ENCODE data around the gene WNT7A.

The WNT7A gene

DNA sequence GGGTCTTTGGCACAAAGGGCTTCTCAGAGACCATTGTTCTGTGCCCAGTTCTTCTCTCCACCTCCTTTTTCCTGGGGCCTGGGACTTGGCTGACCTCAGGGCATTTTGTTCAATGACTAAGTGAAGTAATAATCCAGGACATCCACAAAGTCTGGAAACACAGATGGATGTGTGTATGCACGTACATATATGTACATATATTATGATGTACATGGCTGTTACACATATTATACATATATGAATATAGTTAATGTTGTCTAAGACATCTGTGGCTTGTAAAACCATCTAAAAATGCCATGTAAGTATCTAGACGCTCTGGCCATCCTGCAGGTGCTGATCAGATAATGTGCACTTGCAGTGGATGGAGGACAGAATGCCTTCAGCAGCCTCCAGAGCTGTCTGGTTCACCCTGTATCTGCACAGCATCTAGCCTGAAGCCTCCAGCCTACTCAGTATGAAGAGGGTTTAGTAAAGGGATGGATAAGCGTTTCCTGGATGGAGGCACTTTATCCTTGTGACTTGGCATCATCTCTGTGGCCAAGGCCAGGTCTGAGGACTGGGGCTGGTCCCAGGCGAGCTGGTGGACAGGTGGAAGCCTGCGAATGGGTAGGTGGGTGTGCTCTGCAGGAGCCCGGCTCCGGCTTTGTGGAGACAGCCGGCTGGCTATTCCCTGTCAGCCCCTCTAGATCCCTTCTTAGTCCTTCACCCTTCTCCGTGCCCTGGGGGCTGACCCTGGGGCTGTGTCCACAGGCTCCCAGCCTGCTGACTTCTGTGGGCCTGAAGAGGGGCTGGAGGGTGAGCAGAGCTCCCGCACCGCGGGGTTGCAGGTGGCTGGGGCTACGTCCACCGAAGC is 88.4 kb downstream of the WNT7A start:
- DNase-seq: no peak

DNA sequence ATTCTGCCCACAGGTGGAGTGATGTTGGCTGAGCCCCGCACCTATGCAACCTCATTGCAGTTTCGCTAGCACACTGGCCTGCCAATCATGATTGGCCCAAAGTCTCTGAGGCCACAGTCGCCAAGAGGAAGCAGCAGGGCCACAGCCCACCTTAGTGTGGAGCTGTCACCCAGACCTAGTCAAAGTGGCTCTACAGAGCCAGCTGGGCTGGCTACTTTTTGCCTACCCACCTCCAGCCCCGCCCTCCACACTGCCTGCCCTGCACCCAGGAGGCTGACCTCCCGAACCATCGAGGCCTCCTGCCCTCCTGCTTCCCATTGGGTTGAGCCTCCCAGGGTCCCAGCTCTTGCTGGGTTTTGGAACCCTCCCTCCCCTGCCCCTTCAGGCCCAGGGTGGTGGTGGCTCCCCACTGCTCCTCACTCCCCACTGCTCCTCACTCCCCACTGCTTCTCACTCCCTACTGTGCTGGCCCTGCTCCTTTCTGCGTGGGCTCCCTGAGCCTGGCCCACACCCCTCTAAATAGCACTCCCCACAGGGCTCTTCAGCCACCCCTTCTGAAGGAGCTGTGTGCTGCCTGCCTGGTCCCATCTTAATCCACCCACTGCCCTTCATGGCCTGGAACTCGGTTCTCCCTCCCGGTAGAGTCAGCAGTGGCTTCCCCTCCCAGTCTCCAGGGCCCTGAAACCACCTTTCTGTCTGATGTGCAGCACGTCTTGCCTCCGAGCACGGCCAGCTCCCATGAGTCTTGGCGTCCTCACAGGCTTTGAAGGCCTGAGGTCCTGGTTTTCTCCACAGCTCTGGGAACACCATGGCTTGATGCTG is 89.3 kb downstream of the WNT7A start:
- no peak for DNase-seq

DNA sequence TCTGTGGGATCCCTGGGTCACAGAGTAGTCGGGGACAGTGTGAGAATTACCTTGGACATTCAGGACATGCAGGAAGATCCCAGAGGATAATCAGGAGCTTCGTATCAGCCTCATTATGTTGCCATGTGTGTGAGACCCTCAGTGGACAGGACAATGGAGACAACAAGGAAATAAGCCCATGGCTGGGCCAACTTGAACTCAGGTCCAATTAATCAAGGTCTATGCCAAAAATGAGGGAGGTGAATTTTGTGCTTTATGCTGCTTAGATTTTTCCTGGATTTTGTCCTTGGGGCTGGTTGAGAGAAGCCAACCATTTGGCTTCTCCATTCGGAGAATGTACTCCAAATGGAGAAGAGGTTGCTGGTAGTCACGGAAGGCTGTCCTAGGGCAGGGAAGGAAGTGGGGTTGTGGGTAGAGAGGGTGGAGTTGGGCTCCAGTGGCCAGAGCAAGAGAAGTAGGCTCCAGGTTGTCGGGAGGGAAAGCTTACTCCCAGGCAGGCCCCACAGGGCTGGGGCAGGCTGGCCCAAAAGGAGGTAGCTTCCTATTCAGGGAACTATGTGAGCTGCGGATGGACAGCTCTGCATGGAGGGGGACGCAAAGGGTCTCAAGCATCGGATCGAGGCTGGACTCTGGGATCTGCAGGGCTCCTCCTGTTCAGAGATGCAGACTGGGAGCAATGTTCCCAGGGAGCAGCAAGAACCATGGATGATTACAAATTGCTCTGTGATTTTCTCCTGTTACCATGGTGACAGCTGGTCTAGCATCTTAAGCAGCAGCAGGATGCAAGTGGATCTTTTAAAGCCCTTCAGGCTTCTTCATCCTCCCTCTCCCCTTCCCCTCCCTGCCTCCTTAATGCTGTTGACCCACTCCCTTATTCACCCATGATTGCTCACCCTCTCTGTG is 91.1 kb downstream of the WNT7A start:
- DNase-seq: no peak

DNA sequence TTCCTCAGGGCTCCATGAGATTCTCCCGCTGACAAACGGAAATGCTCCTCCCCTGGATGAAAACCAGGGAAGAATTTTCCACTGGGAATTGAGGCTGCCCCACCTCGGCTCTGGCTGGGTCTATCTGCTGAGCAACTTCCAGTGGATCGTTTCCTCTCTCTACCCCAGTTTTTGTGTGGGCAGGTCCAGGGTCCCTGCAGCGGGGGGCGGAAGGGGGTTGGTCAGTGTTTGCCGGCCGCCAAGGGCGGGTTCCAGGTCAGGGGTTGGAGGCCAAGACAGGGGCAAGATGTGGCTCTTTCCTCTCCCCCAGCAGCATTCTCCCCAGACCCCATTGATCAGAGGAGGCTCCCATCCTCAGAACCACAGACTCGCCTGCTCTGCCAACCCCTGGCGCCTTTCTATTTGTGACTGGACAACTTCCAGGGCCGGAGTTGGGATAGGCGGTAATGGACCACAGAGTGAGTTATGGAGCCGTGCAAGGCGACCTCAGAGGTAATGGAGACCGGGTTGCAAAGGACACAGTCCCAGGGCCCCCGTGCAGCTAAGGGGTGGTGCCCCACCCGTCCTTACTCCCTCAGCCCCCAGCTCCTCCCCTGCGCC is 92.2 kb downstream of the WNT7A start:
- no peak for DNase-seq

DNA sequence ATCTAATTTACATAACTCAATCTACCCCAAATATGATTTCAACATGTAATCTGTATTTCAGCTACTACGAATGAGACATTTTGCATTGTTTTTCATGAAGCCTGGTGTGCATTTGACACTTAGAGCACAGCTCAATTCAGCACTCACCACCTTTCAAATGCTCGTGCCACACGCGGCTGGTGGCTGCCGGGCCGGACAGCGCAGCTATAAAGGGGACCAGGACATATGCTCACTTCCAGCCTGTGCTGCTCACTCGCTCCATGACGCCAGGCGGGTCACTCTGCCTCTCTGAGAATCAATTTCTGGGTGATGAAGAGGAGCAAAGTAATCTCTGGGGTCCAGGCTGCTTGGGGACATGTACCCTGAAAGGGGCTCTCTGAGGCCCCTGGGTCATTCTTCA is 93.1 kb downstream of the WNT7A start:
- no peak for DNase-seq

DNA sequence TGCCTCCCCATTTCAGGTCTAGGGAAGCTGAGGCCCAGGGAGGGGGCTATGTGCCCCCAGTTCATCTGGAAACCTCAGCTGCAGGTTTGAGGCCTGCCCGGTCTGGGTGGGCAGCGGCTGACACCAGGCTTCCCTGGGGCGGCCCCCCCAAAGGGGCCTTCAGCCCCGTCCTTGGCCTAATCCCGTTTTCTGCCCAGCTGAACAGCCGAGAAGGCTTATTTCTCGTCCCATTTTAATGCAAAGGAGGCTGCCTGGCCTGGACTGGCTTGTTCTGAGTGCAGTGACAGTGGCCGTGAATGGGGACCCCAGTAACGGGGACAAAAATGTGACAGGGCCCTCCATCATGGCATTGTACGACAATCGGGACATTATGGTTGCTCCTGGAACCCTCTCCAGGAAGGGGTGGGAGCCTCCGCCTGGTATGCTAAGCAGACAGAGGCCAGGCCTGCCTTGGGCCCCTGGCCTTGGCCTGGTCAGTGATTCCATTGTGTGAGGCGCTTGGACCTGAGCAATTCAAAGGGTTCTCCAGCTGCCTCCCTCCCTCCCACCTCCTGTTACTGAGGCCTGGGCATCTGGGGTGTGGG is 93.9 kb downstream of the WNT7A start:
- no peak for DNase-seq

DNA sequence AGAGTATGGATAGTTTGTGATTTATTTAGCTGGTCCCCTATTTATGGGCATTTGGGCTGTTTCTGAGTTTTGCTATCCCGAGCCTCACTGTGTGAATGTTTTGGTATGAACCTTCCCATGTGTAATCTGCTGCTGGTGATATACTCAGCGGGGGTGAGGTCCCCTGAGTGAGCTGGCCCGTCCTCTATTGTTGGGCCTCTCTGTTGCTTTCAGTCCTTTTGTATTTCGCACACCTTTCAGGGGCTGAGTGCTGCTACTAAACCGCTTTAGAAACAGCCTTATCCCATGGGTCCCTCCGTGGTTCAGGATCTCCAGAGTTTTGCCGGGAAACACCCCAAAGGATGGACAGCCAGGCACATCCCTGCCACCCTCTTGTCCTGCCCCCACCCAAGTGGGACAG is 94.5 kb downstream of the WNT7A start:
- no peak for DNase-seq

DNA sequence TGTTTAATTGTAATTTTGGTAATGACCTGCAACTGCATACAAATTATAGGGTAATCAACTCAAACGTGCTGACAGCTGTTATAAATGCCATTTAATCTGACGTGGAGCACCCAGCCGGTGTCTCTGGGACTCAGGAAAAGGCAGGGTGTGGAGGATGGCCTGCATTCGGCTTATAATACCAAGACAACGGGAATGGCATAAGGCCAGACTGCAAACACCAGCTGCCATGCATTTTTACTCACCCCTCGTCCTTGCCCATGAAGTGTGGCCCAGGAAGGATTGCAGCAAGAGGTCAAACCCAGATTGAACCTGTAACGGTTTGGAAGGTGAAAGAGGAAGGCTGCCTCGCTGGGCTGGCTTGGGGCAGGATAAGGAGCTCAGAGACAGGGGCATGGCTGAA is 96.4 kb downstream of the WNT7A start:
- DNase-seq: no peak

DNA sequence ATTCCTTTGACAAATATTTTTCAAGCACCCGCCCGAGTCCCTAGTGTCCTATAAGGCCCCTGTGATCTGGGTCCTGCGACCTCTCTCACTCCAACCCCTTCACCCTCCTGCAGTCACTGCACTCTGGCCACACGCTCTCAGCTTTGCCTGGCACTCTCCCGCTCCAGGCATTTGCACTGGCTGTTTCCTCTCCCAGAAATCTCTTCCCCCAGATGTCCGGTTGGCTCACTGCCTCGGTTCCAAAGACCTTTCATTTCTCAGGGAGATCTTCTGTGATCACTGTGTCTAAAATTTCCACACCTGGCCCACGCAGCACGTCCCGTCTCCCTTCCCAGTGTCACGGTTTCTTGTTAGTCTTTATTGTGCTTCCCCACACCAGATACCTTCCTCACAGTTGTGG is 97.4 kb downstream of the WNT7A start:
- DNase-seq: no peak

DNA sequence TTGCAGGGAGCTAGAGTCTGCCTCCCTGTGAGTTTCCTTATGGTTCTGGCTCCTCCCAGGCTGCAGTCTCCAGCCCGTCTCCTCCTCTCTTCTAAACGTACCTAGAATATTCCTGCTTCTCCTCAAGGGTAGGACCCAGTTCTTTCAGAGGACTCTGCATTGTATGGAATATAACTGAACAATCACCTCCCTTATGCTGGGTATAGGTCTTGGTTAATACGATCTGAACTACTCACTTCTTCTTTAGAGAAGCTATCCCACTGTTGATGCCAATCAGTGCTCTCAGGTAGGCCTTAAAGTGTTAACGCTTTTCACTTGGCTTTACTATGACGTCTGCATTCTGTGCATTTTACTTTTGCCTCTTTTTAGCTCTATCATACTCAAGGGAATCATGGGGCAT is 98.5 kb downstream of the WNT7A start:
- no peak for DNase-seq

DNA sequence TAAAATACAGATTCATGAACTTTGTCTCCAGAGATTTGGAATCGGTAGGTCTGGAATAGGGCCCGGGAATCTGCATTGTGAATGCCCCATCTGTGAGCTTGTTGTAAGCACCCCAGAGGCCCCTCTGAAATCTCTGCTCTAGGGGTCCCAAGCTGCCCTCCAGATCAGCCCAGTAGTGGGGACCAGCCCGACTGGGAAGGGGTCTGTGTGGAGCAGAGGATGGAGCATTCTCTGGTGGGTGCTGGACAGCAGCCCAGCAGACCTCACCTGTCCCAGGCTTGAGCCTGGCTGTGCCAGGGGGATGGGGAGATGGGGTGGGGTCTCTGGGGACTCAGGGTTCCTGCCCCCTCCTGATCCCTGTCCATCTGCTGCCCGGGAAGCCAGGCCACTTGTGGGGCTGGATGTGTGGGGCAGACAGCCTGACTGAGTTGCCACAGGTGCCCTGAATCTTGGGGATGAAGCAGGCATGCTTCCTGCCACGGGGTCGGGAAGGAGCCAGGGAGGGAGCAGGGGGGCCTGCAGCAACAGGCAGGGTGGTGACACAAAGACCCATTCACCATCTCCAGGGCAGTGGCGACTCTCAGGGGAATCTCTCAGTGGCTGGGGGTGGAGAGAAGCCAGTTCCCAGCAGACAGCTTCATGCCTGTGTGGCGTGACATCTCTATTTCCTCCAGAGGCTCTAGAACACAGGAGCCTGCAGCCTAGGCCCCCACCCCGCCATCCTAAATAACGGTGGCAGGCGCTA is 99.3 kb downstream of the WNT7A start:
- DNase-seq: no peak

DNA sequence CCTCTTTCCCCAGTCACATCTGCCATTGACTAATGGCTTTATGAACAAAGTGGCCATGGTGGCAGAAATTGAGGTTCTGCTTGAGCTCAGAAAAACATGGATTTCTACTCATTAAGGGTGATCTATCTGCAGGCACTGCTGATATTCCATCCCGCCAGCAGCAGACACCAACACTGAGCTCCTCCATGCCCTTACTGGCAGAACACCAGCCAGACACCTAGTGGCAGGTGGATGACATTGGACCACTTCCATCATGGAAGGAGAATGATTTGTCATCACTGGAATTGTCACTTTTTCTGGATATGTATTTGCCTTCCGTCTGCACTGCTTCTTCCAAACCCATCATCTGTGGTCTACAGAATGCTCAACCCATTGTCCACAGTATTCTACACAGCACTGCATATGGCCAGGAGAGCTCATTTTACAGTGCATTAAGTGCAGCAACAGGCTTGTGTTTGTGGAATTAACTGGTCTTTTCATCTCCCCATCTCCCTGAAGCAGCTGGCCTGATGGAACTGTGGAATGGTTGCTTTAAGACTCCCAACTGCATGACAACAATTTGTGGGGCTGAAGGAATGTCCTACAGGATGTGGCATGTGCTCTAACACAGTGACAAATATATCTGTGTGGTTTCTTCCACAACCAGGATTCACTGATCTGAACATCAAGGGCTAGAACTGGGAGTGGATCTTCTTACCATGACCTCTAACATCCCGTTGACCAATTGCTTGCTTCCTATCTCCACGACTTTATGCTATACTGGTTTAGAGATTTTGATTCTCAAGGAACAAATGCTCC is 103.4 kb downstream of the WNT7A start:
- no peak for DNase-seq

DNA sequence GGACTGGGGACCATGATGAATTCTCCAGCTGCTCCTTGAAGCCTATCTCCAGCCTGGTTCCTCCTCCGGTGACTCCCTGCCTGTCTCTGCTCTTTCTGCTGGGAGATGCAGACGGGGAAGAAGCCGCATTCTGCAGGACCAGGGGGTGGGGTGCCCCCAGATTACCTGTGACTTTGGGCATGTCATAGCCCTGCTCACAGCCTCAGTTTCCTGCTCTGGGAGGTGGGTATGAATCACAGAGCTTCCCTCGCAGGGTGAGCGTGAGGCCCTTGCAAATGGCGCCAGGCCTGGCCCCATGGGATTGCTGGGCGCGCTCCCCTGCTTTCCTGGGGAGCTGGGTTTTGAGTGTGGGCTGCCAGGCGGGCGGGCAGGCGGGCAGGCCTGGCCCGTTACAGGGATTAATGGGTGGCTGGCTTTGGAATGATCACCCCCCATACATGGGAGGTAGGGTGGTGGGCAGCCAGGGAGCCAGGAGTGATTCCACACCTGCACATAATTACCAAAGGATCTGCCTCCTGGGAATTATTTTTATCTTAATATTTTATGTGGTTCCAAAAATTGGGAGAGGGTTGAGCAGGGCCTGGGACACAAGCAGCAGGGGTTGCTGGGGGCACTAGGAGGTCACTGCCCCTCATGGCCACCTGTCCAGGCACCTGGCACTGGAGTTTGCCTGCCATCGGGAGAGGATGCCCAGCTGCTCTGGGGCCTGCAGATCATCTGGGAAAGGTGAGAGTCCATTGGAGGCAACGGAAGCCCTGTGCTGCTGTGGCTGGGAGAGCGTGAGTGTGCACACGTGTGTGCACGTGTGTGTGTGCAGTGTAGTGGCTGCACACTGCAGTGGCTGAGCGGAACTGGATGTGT is 106.8 kb downstream of the WNT7A start:
- DNase-seq: no peak

DNA sequence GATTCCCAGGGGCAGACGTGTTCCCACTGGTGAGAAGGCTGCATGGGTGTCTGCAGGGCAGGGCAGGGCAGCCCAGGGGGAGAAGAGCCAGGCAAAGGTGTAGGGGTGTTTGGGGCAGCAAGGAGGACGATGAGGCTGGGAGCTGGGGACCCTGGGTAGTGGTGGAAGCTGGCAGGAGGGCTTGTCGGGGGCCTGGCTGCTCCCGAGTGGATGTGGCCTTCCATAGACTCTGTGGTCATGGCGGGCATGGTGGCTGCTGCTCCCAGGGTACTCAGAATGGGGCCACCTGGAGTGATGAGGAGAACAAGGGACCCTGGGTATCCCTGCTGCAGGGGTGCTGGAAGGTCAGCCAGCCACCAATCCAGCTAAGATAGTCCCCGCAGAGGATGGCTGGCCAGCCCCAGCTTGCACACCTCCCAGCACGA is 107.5 kb downstream of the WNT7A start:
- no peak for DNase-seq

DNA sequence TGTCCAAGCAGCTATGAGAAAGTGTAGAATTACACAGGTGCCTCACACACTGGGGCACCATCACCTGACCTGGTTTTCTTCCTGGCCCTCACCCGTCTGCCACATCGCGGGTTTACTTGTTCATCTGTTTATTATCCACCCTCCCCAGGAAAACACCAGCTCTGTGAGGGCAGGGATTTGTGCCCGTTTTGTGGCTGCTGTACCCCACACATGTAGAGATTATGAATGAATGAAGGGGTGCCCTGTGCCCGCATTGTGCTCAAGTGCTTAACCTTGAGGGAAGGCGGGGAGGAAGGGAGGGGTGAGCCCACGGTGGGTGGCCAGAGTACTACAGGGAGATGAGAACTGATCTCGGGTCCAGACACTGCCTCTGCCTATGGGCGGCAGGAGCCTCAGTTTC is 108.4 kb downstream of the WNT7A start:
- DNase-seq: no peak

DNA sequence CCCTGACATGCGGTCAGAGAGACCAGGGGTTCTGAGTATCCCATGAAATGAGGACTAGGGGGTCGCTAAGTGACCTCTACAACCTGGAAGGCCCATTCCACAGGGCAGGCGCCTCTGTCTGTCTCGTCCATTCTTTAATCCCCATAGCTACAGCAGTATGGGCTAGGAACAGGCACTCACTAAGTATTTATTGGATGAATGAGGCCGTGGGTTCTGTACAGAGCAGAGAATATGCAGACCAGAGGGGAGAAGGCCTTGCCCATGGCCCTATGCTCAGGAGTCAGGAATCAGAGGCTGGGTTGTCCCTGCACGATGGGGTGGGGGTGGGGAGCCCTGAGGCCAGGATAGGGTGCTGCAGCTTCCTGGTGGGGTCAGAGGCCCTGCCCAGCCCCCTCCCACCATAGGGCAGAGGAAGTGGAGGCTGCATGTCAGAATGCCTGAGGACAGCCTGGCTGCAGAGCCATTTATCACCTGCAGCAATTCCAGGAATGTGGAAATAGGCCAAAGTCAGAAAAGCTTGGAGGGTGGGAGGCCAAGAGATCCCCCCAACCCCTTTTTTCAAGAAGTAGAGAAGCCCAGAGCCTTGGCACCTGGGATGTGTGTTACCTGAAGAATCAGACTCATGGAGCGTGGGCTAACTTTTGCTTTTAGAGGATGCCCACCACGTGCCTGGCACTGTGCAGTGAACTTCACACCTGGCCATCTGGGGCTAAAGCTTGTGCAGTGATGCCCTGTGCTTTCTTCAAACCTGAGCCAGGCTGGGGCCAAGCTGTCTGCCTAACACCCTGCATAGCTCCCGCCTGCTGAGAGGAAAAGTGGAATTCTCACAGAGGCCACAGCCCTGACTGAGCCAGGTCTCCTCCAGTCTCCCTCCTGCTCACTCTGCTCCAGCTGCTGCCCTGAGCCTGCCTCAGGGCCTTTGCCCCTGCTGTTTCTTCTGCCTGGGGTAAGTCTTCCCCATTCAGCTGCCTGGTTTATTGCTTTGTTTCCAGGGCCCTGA is 109.4 kb downstream of the WNT7A start:
- DNase-seq: no peak

DNA sequence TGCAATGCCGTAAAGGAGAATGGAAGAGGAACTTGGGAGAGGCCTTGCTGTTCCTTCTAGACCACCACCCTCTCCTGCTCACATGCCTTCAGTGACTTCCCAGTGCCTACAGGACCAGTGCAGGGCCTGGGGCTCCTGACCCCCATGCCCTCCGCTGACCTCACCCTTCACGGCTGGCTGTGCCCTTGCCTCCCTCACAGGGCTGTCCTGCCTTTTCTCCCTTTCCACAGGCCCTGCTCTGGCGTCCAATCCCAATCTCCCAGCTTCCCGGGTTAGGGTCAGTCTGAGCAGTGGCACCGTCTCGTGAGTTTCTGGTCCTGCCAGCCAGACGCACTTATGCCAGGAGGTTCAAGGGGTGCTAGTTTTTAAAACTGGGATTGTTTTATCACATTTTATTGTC is 110.4 kb downstream of the WNT7A start:
- no peak for DNase-seq

DNA sequence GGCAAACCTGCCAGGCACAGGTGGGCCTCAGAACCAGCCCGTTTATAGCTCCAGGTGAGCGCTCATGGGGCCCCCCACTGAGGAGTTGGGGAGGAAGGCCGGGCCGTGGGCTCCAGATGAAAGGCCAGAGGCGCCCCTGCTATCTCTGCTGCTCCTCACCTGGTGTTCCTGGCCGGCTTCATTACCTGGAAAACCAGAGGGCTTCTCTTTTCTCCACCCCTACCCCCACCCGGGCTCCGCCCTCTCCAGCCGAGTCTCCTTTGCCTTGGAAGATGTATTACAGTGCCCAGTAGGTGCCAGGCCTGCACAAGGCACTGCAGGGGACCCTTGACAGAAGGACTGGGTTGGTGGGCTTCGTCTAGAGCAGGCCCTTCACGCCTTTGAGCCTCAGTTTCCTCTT is 111.4 kb downstream of the WNT7A start:
- DNase-seq: no peak

Data from CD4-positive, alpha-beta T cell treated with Interleukin-10 for 1 hour (primary cell).